ENCODE results near the gene EMILIN3.

DNA sequence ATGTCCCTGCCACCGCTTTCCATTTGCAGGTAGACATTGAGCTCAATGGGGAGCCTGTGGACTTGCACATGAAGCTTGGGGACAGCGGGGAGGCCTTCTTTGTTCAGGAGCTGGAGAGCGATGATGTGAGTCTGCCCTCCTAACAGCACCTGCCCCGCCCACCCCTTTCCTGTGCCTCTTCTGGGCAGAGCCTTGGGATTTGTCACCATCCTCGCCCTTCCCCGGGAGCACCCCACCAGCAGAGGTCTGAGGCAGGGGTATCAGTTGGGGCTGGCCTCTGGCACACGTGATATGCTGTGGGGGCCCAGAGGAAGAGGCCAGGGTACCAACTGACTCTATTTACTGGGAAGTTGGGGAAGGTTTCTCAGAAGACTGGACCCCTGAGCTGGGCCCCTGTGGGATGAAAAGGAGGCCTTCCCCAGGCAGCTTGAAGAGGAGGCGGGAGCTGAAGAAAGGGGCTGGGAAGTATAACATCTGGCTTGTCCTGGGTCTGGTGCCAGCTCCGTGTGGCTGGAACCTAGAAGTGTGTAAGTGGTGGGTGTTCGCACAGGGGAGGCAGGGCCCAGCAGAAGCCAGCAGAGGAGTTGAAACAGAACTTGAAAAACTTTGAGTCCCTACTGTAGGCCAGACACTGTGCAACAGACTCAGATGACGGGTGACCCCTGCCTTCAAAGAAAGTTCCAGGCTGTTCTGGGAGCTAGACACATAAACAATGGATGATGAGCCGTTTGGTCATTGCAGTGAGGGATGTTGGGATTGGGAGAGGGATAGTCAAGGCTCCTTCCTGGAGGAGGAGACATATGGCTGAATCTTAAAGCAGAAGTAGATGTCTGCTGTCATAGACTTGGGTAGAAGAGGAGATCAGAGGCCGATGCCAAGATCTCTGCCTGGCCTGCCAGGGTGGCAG is 18.8 kb downstream of the EMILIN3 start:
- TF ChIP-seq, protein P1, sequence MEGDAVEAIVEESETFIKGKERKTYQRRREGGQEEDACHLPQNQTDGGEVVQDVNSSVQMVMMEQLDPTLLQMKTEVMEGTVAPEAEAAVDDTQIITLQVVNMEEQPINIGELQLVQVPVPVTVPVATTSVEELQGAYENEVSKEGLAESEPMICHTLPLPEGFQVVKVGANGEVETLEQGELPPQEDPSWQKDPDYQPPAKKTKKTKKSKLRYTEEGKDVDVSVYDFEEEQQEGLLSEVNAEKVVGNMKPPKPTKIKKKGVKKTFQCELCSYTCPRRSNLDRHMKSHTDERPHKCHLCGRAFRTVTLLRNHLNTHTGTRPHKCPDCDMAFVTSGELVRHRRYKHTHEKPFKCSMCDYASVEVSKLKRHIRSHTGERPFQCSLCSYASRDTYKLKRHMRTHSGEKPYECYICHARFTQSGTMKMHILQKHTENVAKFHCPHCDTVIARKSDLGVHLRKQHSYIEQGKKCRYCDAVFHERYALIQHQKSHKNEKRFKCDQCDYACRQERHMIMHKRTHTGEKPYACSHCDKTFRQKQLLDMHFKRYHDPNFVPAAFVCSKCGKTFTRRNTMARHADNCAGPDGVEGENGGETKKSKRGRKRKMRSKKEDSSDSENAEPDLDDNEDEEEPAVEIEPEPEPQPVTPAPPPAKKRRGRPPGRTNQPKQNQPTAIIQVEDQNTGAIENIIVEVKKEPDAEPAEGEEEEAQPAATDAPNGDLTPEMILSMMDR (IDR thresholded peaks at IDR 0.05; ENCODE audit: low read depth, low read length) = no peak
- no peak for TF ChIP-seq POLR2A (IDR thresholded peaks at IDR 0.05; ENCODE audit: extremely low read depth, insufficient read length)
- TF ChIP-seq, protein P2, sequence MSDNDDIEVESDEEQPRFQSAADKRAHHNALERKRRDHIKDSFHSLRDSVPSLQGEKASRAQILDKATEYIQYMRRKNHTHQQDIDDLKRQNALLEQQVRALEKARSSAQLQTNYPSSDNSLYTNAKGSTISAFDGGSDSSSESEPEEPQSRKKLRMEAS (IDR thresholded peaks at IDR 0.05; ENCODE audit: low read depth, low read length) = no peak
